GM18498 (cell line): Measurements from ENCODE around the gene SMG6.
"Not testable (repeated sequence)": the region's sequence is repeated elsewhere in the genome, so short reads cannot be mapped to it uniquely, and the experiment has no call there.

Source experiments
- ATAC-seq: cut with Tn5 transposase; IDR thresholded peaks from one replicate; pipeline ENCODE4 v1.9.1; 2021; ENCODE audit warnings: mild to moderate bottlenecking, moderate library complexity; ENCODE audit not compliant: unreplicated experiment

Gene SMG6

DNA sequence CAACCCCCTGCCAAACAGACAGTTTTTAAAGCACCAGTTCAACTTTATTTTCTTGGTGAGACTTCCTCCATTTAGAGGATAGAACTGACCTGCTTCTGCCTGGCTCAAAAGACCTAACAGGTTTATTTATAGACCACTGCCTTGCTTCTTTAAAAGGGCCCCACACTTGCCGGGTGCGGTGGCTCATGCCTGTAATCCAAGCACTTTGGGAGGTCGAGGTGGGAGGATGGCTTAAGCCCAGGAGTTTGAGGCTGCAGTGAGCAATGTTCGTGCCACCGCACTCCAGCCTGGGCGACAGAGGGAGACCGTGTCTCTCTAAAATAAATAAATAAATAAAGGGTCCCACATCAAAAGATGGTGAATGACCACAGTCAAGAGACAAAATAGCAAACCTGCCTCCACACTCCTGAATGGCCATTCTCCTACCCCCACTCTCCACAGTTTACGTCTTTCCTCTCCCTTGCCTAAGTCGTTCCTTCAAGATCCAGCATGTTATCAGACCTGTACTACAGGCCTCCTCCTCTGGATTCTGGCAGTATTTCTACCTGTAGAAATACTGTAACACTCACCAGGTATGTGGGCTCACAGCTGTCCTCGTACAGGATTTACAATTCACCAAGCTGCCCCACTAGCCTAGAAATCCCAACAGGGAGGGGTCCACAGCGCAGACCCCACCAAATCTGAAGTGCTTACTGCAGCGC, 95.6 kb downstream of the SMG6 start:
- ATAC-seq: no peak

DNA sequence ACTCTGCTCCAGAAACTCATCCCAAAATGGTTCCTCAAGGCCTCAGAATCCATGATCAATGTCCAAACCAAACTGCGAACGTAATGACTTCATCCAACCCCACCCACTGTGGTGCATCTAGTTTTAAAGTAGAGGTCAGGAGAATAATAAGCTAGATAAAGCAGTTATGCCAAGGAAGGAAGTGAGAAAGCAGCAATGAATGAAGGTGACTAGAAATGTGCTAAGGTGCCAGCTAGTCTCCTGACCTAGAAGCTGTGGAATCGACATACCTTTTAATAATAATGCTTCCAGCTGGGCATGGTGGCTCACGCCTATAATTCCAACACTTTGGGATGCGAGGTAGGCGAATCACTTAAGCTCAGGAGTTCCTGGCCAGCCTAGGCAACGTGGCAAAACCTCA, 99.2 kb downstream of the SMG6 start:
- ATAC-seq: no peak

GRCh38 chr17:2203818-2204217, 99.8 kb downstream of the SMG6 start:
- no peak for ATAC-seq

DNA sequence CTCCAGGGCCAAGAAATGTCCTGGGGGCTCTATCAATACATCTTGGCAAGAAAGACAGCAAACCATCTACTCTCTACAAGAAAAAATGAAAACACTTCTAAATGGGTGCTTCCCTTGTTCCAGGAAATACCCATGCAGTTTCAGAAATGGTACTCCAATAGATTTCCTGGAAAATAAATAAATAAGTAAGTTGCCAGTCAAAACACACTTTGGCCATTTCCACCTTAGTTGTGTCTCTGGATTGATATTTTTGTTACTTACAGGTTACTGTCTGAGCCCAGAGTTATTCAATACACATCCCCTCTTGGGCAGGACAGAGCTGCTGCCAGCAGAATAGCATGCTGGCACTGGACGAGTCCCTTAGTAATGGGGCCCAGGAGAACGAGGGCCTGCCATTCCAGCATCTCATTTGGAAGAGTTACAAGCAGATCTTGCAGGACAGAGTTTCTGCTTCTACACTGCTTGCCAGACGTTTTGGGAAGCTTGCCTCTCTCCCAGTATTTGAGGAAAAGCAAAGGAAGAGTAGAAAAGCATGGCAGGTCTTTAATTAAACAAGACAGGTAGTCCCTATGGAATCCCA, 100.5 kb downstream of the SMG6 start:
- ATAC-seq: no peak

GRCh38 chr17:2202302-2202995, 101.1 kb downstream of the SMG6 start:
- no peak for ATAC-seq

DNA sequence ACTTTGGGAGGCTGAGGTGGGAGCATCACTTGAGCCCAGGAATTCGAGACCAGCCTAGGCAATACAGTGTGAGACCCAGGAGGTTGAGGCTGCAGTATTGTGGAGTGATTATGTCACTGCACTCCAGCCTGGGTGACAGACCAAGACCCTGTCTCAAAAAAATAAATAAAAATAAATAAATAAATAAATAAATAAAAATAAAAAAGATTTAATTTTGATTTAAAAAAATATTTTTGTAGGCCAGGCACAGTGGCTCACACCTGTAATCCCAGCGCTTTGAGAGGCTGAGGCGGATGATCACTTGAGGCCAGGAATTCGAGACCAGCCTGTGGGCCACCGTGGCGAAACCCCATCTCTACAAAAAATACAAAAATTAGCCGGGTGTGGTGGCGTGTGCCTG, 104.2 kb downstream of the SMG6 start:
- ATAC-seq: not testable (repeated sequence)

- no peak for ATAC-seq
These were observed 104.7 kb downstream of the SMG6 start for GRCh38 chr17:2198927-2199326.

- ATAC-seq: no peak
These were observed 106.3 kb downstream of the SMG6 start for GRCh38 chr17:2197271-2197670.

GRCh38 chr17:2195729-2196128, 107.9 kb downstream of the SMG6 start:
- peak; percentile 53 for ATAC-seq

DNA sequence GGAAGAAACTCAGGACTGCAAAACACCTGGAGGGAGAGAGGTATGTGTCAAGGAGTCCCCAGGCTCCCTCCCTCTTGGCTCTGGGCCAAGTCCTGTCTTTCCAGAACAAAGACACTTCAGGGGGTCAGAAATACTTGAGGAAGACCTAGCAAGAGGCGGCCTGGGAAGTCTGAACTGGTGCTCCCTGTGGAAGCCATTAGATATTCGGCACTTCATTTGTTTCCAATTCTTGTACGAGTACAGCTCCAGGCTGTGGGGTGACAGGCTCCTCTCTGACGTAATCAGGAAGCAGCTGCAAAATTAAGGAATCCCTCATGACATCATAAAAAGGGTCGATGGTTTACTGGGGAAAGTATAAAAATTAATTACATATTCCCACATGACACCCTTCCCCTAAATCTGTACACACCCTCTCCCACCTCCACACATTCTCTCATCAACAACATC, 108.7 kb downstream of the SMG6 start:
- ATAC-seq: no peak

- ATAC-seq: peak; percentile 51
These were observed 111.1 kb downstream of the SMG6 start for GRCh38 chr17:2192367-2193057.

DNA sequence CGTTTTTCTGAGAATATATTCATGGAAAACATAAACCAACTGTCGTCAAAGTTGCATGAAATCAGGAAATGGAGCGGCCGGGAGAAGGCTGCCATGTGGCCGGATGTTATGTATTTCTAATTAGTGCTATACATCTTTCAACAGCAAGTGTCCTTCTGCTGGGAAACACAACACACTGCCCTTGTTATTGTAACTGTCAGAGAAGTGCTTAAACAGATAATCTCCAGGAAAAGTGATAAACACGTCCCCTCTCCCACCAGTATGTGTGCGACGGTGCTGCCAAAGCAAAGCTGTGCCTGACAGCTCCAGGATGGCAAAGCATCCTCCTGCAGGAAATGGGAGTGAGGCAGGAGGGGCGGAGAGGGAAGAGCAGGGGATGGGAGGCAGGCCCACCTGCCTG, 111.8 kb downstream of the SMG6 start:
- ATAC-seq: no peak

- ATAC-seq: no peak
These were observed 112.4 kb downstream of the SMG6 start for GRCh38 chr17:2191227-2191626.

DNA sequence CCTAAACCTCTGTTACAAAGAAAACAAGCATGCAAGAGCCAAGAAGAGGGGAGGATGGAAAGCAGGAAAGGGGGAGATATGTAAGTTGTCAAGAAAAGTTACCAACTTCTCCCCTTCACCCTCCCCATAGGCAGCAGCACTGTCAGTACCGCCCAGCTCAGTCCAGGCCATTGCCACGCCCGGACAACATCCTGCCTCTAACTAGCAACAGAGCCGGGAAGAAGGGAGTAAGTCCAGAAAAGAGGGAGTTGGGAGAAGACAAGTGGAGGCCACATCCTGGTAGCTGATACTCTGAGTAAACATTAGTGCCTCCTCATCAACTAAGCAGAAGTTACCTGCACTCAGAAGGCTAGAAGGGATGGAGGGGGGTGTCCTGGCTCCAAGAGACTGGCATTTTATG, 113.6 kb downstream of the SMG6 start:
- ATAC-seq: no peak

DNA sequence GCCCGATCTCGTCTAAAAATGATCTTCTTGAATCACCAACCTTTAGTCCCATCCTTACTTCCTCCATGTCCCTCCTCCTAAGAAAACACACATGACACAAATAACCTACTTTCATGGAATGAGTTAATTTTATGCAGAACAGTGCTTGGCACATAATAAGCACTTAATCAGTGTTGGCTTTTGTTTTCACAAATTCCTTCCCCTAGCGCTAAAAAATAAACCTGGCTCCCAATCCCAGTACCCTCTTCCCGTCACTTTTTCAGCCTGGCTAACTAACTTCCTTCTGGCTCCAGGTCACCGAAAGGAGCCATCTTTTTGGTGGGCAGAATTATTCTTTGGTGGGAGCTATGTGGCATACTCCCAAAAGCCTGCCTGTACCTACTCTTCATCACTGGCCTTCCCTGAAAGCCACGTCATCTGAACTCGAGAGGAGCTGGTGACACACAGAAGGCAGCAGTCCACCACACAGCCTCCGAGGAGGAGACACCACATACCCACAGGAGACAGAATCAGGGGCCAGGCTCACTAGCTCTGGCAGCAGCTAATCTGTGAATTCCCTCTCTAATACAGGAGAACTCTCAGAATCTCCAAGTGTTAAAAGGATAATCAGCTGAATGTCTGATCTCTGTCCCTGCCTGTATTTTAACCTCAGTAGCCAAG, 114.5 kb downstream of the SMG6 start:
- ATAC-seq: no peak

DNA sequence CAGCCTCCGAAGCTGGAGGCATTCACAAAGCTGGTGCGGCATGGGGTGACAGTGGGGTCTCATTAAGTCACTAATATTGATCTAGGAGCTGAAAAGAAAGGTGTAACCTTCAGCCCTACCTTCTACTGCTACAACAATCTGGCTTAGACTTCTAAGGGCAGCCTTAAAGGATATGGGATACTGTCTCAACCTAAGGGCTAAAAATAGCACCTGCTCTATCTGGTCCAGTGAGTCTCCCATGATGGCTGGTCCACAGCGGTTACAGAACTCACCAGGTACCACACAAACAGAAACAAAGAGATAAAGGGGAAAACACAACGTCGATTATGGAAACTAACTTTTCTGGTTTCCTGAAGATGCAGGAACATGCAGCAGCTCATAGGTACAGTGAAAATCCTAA, 115.8 kb downstream of the SMG6 start:
- no peak for ATAC-seq

GRCh38 chr17:2186937-2187336, 116.6 kb downstream of the SMG6 start:
- no peak for ATAC-seq

GRCh38 chr17:2184993-2185931, 118.3 kb downstream of the SMG6 start:
- ATAC-seq: no peak

- no peak for ATAC-seq
These were observed 120.2 kb downstream of the SMG6 start for GRCh38 chr17:2183346-2183745.

DNA sequence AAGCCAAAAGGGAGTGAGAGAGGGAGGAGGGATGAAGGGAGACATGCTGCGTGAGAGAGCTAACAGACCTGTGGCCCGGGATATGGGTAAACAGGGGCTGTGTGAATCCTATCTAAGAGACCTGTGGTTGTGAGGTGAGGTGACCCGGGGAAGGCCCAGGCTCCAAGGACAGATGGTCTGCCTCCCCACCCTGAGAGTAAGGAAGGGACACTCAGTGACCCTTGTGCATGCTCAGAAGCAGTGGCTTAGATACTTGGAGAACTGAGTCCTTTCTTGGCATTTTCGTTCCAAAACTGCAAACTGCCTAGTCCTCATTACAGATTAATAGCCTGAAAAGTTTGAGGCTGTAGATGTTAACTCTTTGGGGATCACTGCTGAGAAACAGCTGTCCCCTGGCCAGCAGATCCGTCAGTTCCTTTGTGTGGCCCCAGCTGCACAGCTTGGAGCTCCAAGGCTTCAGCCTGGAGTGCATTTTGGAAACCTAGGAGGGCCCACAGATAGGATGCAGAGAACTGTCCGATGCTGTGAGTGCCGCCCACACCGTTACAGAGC, 121.6 kb downstream of the SMG6 start:
- no peak for ATAC-seq
